Neural crest cell (in vitro differentiated cells): ENCODE measurements around the gene OR2AG1. TPM values are rescaled to one million over a fixed set of nuclear protein-coding genes. Genes with fewer than 3 reads are reported as not detected.

Source experiments
- DNase-seq: peaks from one replicate; pipeline ENCODE4 v3.0.0; 2021; ENCODE audit warnings: low read depth, mixed read lengths, low spot score
- H3K27ac Mint-ChIP-seq: one replicate; pipeline ENCODE4 v1.8.0; 2021; ENCODE audit warnings: mild to moderate bottlenecking, mixed read lengths; ENCODE audit not compliant: unreplicated experiment
- H3K27me3 Mint-ChIP-seq: 2 replicates; pipeline ENCODE4 v1.8.0; 2021; ENCODE audit warnings: low read depth, mild to moderate bottlenecking, mixed read lengths
- H3K36me3 Mint-ChIP-seq: 2 replicates; pipeline ENCODE4 v1.8.0; 2021; ENCODE audit warnings: low read depth, mild to moderate bottlenecking, mixed read lengths
- H3K4me1 Mint-ChIP-seq: 2 replicates; pipeline ENCODE4 v1.8.0; 2021; ENCODE audit warnings: mixed read lengths
- H3K4me3 Mint-ChIP-seq: one replicate; pipeline ENCODE4 v1.8.0; 2021; ENCODE audit warnings: mild to moderate bottlenecking, mixed read lengths
- H3K9me3 Mint-ChIP-seq: 2 replicates; pipeline ENCODE4 v1.8.0; 2021; ENCODE audit warnings: mixed read lengths
- CTCF ChIP-seq: fragments of 200-600 bp; sonication (generic); conservative IDR thresholded peaks from 2 replicates; pipeline ENCODE4 v1.5.0; 2021; ENCODE audit warnings: antibody characterized with exemption, mild to moderate bottlenecking
- total RNA-seq: library from RNA; stranded (reverse); gene quantifications from 2 replicates; pipeline ENCODE4 v1.2.1, GENCODE V29; 2021

Gene OR2AG1
- total RNA-seq, 1 donor from 2014 or later: not detected

- H3K9me3 Mint-ChIP-seq: no peaks in the 10 kb centered on the region
- DNase-seq: no peak
- no peaks in the 10 kb centered on the region for H3K27me3 Mint-ChIP-seq
- no peaks in the 10 kb centered on the region for H3K36me3 Mint-ChIP-seq
- no peak overlapping the region for H3K27ac Mint-ChIP-seq
- H3K4me1 Mint-ChIP-seq: no peaks in the 10 kb centered on the region
- H3K4me3 Mint-ChIP-seq: no peak overlapping the region
- no peak for TF ChIP-seq CTCF
Observed at GRCh38 chr11:6834021-6834420, 51.2 kb downstream of the OR2AG1 start.

Other genes with a start within 250 kb of the OR2AG1 start
- 22.5 and 23.7 TPM in 2 replicates for gene RRP8, start 179.4 kb upstream of the OR2AG1 start, total RNA-seq
- 120 and 121 TPM in 2 replicates for gene ILK, start 179.2 kb upstream of the OR2AG1 start, total RNA-seq
- 133 and 143 TPM in 2 replicates for gene TAF10, start 170.8 kb upstream of the OR2AG1 start, total RNA-seq
- gene TPP1, start 163.6 kb upstream of the OR2AG1 start, total RNA-seq: 41.0 and 44.7 TPM in 2 replicates
- gene DCHS1, start 127.2 kb upstream of the OR2AG1 start, total RNA-seq: 37.5 and 40.4 TPM in 2 replicates
- 47.2 and 58.9 TPM in 2 replicates for gene MRPL17, start 99.7 kb upstream of the OR2AG1 start, total RNA-seq
- gene OR2AG2, start 11.0 kb upstream of the OR2AG1 start, total RNA-seq: 0.25 and 0.54 TPM in 2 replicates
- gene OR6A2, start 16.7 kb downstream of the OR2AG1 start, total RNA-seq: 0.20 and 0.21 TPM in 2 replicates
- gene OR10A5, start 62.7 kb downstream of the OR2AG1 start, total RNA-seq: not detected in 2 replicates
- not detected in 2 replicates for gene OR10A2, start 80.0 kb downstream of the OR2AG1 start, total RNA-seq
- not detected in 2 replicates for gene OR10A4, start 93.6 kb downstream of the OR2AG1 start, total RNA-seq
- 0.27 and 0.44 TPM in 2 replicates for gene OR2D2, start 109.5 kb downstream of the OR2AG1 start, total RNA-seq
- not detected in 2 replicates for gene OR2D3, start 138.0 kb downstream of the OR2AG1 start, total RNA-seq
- gene ZNF215, start 143.4 kb downstream of the OR2AG1 start, total RNA-seq: 10.2 and 11.2 TPM in 2 replicates
- 6.5 and 7.3 TPM in 2 replicates for gene ZNF214, start 237.3 kb downstream of the OR2AG1 start, total RNA-seq
- 0.30 and 0.51 TPM in 2 replicates for gene NLRP14, start 237.5 kb downstream of the OR2AG1 start, total RNA-seq